ENCODE data around the gene RAP1GAP2.
"Not testable (repeated sequence)": the region's sequence is repeated elsewhere in the genome, so short reads cannot be mapped to it uniquely, and the experiment has no call there.

The RAP1GAP2 gene

GRCh38 chr17:2885733-2886132, 89.5 kb downstream of the RAP1GAP2 start:
- no peak for DNase-seq

DNA sequence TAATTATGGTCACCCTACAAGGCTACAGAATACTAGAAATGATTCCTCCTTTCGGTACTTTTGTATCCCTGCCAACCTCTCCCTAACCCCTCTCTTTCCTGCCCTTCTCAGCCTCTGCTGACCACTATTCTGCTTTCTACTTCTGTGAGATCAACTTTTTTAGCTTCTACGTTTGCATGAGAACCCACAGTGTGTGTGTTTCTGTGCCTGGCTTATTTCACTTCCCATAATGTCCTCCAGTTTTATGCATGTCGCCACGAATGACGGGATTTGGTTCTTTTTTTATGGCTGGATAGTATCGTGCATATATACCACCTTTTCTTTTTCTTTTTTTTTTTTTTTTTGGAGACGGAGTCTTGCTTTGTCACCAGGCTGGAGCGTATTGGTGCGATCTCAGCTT, 92.1 kb downstream of the RAP1GAP2 start:
- peak in 2 of 3 donors; percentile 9 to 31 for DNase-seq

- no peak for DNase-seq
Measured at GRCh38 chr17:2889256-2889655, 93.0 kb downstream of the RAP1GAP2 start.

GRCh38 chr17:2890778-2891177, 94.5 kb downstream of the RAP1GAP2 start:
- DNase-seq, result not testable (repeated sequence)

DNA sequence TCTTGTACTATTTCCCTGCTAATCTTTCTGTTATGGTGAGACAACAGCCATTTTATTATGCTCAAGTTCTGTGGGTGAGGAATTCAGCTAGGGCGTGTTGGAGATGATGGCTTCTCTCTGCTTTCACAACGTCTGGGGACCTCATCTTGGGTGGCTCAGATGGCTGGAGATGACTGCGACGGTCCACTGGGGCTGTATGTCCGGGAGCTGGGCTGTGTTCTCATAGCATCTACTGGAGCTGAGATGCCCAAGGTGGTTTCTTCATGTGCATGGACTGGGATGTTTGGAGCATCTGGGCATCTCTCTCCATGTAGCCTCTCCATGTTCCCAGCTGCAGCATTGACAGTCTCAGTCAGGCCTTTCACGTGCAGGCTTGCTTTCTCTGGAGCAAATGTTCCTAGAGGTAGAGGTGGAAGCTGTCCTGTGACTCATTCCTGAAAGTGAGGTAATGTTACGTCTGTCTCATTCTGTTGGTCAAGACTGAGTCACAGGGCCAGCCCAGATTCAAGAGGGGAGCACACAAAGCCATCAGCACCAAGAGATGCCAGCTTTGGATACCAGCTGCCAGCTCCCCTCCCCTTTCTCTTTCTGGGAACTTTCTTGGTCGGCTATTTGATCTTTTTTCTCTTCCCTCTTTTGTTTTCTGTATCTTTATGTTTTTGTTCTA, 96.2 kb downstream of the RAP1GAP2 start:
- peak; percentile 51 to 71 (median 62) for DNase-seq

DNA sequence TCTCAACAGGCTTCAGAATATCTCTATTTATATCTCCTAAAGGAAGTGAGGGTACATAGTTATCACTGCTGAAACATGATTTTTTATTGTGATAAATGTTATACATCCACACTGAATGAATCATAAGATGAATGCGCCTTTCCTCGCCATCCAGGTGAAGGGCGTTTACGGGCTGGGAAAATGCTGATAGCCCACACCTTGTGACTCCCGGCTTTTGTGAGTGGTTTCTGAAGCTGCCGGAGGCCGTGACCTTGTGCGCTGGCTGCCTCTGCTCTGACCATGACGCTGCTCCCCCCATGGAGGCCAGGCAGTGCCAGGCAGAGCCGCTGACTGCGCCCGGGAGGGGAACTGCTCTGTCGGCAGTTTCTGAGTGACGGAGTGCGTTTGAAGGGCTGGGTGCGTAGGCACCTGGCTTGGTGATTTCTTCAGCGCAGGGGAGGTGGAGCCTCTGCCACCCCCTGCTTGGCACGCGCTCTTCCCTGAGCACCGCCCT, 97.2 kb downstream of the RAP1GAP2 start:
- no peak for DNase-seq

- DNase-seq, result no peak
Measured at GRCh38 chr17:2894782-2895181, 98.5 kb downstream of the RAP1GAP2 start.

GRCh38 chr17:2897605-2898004, 101.4 kb downstream of the RAP1GAP2 start:
- no peak for DNase-seq

DNA sequence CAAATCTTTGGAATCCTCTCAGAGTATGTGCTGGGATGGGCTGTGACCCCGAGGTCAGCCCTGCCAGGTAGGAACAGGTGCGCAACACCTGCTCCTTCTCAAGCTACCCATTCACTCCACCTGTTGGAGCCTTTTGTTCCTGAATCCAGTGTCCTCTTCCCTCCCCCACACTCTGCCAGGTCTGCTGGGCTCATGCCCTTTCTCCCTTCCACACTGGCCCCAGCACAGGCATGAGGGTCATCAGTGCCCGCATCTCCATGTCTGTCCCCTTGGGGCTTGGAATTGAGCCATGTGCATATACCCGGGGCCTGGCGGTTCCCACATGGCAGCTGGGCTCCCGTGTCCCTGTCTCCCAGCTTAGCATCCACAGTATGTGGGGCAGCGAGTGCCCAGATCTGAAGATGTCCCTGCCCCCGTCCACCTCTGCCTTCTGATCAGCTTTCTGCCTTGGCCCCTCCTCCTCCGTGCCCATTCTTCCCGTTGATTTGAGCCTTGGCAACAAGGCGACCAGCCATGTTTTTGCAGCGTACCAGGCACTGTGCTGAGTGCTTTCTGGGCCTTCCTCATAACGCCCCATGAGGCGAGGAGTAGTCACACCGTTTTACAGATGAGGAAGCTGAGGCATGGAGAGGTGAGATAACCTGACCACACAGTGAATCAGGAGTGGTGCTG, 102.2 kb downstream of the RAP1GAP2 start:
- no peak for DNase-seq

- DNase-seq, result no peak
Measured at GRCh38 chr17:2899906-2900305, 103.7 kb downstream of the RAP1GAP2 start.

DNA sequence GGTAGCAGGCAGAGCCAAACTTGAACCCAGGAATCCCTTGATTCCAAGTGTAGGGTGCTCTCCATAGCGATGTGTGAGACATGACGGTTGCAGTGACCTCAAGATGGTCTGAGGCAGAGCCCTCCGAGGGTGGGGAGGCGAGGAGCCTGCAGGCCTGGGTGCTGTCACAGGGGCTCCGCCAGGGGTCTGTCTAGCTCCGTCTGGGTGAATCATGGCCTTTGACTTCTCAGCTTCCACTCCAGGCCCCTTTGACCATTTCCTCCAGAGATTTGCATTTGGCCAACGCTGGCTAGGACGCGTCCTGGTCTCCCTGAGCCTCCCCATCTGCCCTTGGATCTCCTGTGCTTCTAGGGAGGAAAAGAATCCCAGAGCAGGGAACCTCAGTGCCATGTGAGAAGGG, 104.6 kb downstream of the RAP1GAP2 start:
- no peak for DNase-seq

DNA sequence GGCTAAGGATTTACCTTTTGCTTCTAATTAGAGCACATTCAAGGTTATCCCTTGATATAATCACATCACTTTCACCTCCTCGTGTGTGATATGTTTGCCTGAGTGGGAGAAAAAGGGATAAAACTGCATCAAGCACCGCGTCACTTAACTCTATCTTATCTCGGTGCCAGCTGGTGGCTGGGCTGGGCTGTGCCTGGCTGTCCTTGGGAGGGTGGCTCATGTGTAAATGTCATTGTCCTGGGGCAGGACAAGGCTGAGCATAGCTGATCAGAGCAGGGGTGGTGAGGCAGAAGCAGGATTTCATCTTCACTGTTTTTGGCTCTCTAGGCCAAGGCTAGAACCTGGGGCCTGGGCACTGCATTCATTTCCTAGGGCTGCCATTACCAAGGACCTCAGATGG, 105.3 kb downstream of the RAP1GAP2 start:
- no peak for DNase-seq

DNA sequence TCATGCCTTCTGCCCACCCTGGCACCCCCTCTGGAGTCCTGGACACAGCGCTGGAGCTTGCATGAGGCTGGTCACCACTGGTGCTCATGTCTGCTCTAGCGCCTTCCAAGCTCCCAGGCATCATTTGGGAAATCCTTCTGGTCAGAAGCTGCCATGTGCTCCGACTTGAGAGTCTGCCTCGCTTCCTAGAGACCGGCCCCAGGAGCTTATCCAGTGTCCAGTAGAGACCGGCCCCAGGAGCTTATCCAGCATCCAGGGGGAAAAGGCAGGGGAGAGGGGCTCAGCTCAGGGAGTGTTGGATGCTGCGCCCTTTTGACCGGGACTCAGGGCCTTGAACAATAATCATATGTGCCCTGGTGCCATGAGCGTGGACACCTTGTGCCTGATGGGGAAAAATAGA, 106.3 kb downstream of the RAP1GAP2 start:
- DNase-seq, result no peak

GRCh38 chr17:2903193-2903974, 107.1 kb downstream of the RAP1GAP2 start:
- DNase-seq, result no peak

- no peak for DNase-seq
Measured at GRCh38 chr17:2904135-2904534, 107.9 kb downstream of the RAP1GAP2 start.

DNA sequence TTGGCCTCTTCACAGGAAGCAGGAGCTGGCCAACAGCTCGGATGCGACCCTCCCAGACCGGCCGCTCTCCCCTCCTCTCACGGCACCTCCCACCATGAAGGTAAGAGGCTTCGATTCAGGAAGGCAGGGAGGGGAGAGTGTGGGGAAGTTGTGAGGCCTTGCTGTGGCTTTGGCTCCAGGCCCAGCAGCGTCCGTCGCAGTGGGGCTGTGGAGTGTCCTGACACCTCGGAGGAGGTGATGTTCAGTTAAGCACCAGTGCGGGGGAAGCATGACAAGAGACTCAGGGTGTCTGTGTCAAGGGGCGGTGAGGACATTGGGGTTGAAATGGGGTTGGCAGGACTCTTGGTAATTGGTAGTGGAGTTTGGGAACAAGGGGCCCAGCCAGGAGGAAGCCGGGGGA, 109.0 kb downstream of the RAP1GAP2 start:
- no peak for DNase-seq

DNA sequence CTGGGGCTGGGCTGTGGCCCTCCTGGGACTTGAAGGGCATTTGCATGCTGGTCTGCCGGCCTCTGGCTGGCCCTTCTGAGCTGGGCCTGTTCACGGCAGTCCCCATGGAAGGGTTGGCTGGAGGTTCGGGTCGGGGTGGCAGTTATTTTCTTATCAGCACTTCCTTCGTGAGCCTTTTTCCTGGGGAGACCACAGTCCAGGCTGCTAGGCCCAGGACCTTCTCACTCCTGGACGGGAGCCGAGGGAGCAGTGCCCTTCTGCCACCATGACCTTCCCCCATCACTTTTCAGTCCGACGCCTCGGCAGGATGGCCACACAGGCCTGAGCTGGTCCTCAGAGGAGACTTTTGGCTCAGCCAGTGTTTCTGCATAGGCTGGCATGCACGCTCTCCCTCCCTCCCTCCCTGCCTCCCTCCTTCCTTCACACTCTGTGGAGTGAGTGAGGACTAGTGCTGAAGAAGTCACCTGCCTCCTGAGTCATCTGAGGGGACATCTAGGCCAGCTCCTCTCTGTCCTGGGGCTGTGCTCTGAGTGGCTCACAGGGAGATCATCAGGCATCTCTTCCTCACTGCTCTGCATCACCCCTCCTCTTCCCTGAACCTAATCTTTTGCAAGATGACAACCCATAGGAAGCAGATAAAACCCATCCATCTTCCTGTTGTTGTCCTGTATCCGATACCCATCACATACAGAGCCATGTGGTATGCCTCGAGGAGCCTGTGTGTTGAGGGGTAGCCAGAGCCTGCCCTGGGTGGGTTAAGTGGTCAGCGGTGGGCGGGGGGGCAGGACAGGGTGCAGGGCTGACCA, 109.7 kb downstream of the RAP1GAP2 start:
- no peak for DNase-seq

DNA sequence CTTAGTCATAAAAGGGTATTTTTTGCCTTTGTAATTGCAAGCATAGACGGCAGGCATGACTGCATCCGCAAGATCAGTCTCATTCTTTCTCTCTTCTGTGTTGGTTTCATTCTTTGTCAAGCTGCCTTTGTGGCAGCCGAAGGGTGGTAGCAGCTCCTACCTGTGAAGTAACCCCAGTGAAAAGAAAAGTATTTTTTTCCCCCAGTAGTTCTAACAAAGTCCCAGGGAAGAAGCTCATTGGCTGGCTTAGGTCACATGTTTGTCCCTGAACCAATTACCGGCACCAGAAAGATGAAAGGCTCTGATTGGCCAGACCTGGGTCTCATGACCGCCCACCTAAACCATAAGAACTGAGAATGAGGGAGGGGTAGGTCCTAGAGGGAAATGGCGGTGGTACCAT, 110.7 kb downstream of the RAP1GAP2 start:
- DNase-seq, result peak in 2 of 3 donors; percentile 13 to 25

DNA sequence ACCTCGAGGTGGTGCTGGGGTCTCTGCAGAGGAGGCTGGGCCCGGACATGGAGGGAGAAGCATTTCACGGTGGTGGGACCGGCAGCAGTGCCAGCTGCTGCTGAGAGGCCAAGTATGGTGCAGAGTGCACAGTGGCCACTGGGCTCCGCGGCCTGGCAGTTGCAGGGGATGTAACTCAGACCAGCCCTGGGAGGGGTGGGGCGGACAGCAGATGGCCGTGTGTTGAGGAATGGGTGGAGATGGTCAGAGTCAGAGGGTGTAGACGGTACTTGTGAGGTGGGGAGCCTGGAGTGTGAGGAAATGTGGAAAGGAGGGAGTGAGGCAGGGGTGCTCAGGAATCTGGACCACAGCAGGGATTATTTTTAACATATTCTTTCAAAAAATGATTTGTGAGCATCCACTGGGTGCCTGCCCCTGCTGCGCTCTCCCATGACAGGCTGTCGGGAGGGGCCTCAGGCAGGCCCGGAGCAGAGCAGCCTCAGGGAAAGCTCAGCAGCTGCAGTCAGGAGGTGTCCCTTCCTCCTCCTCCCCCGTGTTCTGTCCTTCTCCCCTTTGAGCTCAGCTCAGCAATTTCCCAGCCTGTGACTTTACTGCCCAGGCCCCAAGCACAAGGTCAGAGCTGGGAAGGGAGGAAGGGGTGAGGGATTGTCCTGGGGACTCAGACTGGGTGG, 113.1 kb downstream of the RAP1GAP2 start:
- DNase-seq, result no peak

DNA sequence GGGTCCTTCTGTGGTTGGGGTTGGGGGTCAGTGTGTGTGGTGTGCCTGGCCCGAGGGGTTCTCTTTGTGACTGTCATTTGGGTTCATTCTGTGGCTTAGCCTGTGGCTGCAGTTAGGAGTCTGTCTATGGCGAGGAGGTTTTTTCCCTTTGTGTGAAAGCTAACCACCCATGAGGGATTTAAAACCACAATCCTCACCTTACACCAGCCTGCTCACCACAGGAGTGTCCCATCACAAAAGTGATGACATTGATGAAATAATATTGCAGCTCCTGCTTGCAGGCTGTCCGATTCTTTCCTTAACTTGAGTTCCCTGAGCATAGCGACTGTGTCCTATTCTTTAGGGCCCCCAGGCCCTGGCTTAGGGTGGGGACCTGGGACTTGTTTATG, 113.6 kb downstream of the RAP1GAP2 start:
- no peak for DNase-seq

DNA sequence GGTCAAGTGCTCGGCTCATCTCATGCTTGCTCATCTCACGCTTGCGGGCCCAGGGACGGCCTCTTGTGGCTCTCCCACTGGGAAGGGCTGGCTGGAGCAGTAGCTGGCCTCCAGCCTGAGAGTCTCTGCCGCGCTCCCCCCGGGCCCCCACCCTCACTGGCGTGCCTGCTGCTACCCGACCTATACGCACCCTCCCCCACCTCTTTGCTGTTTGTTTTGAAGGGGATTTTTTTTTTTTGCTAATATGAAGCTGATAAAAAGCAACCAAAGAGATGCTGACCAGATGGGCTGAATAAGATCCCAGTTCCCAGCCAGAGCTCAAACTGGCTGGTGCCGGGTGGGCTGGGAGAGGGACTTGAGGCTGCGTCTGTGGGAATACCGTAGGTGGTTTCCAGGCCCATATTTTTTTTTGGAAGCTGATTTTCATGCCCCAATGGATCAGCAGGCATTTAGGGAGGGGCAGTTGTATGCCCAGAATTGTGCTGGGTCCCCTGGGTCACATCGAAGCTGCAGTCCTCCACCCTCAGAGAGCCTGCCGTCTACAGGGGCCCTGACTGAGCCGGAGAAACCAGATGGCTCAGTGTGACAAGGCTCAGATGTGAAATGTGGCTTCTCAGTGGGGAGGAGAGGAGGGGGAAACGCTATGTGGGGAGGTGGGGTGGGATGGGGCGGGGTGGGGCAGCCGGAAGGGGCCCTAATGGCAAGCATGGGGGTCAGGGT, 115.0 kb downstream of the RAP1GAP2 start:
- DNase-seq, result no peak

GRCh38 chr17:2911755-2912111, 115.5 kb downstream of the RAP1GAP2 start:
- no peak for DNase-seq
